Measurements from ENCODE around the gene DERA.
"Not testable (repeated sequence)": the region's sequence is repeated elsewhere in the genome, so short reads cannot be mapped to it uniquely, and the experiment has no call there.

The DERA gene

DNA sequence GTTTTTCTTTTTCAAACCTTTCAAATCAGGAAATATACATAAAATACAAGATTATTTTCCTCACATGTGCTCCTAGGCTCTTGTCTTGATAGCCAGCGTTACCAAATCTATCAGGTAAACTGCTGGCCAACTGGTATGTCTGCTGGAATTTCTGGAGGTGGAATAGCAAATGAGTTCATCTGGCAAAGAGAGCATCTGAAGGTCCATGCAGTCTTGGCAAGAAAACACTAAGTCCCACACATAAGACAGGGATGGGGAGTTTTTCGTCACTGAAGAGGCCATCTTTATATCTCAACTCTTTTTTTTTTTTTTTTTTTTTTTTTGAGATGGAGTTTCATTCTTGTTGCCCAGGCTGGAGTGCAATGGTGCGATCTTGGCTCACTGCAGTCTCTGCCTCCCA, 60.1 kb downstream of the DERA start:
- DNase-seq = no peak

DNA sequence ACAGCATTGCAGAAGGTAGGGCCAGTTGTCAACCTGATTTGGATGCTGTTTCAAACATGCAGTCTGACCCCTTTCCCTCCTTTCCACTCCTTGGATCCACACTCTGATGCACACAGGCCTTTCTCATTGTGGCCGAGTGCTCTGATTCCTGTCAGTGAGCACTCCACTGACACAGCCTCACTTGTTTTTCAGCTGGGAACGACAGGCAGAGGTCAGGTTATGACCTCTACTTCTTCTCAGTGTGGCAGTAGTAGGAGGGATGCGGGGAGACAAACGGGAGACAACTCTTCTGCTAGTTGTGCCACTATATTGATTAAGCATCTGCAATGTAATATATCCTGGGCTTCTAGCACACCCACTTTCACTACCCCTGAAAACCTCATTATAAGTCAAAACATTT, 61.8 kb downstream of the DERA start:
- DNase-seq = no peak

- no peak for DNase-seq
Observed at GRCh38 chr12:15977999-15978951, 67.1 kb downstream of the DERA start.

- DNase-seq = no peak
Observed at GRCh38 chr12:15979096-15980092, 68.3 kb downstream of the DERA start.

DNA sequence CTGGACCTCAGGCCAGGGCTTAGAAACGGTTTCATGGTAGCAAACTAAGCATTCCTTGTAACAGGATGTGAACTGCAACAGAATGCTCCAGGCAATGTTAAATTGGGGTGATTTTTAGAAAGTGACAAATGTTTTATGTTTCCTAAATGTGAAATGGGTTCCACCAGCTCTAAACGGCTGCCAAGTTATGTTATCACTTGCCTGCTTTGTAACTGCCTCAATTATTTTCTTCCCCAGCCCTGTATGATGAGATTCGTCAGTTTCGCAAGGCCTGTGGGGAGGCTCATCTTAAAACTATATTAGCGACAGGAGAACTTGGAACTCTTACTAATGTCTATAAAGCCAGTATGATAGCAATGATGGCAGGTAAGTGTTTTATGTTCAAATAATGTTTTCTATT, 70.9 kb downstream of the DERA start:
- DNase-seq = no peak

DNA sequence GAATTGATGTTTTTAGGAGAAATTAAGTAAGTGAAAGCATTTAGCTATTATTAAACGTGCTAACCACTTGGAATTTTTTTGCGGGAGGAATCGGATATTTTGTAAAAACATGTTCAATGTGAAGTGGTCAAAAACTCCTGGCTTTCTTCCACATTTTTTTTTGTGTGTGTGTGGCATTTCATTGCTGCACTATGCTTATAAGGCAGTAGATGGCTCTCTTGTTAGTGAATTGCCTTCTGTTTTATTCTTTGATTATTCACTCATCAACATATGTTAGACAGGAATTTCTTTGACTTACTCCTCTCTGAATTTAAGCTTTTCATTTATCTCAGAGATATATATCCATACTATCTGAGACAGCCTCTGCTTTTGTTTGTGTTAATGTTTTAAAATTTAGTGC, 71.3 kb downstream of the DERA start:
- no peak for DNase-seq

DNA sequence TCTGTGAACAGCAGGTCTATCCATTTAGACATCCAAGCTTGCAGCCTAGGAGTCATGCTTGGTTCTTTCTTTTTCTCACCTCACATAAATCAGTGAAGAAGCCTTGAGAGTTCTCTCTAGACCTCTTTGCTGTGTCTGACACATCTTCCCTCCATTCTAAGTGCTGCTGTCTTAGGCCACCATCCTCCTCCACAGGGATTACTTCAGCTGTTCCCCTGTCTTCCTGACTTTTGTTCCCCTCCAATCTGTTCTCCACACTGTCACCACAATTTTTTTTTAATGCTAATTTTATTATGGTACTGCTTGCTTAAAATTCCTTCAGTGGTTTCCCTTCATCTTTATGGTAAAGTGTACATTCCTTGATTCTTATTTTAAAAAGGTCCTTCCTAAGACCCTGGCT, 71.8 kb downstream of the DERA start:
- no peak for DNase-seq

DNA sequence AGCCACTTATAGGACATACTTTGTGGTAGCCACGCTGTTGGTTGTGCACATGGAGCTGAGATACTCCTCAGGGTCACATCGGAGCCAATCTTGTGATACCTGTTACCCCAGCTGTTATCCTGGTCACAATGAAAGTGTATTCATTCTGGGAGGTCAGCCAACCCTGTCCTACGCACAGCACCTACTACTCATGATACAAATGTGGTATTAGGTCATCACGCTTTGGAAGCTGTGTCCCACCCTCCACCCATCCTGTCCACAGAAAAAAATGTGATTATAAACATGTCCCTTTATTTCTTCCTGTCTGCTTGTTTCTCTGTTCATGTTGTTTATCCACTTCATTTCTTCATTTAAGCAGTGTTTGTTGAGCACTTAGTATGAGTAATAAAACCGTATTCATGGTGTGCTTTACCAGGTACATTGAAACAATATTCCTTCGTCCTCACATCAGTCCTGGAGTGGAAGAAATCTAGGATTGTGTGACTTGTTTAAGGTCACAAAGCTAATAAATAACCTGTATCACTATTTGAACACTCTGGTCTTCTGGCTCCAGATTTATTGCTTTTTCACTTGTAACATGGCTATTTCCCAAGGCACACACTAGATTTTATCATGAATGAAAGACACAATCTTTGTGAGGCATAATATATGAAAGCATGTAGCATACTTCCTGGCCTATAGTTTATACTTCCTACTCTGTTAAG, 73.1 kb downstream of the DERA start:
- no peak for DNase-seq

GRCh38 chr12:15984963-15985362, 73.8 kb downstream of the DERA start:
- DNase-seq = no peak

DNA sequence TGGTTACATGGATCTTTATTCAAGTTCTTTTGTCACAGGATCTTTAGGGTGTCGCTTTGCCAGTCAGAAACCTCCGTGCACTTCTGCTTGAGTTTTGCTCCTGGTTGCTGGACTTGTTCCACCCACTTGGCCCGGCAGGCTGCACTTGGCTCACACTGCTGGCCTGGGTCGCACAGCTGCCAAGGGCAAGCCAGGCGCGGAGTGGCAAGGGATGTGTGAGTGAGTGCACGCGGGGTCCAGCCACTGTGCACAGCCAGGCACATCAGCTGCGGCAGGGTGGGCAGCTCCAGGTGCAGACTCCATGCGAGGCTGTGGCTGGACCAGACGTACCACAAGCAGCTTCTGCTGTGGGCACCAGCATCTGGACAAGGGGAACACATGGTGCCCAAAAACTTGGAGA, 76.6 kb downstream of the DERA start:
- DNase-seq = no peak

DNA sequence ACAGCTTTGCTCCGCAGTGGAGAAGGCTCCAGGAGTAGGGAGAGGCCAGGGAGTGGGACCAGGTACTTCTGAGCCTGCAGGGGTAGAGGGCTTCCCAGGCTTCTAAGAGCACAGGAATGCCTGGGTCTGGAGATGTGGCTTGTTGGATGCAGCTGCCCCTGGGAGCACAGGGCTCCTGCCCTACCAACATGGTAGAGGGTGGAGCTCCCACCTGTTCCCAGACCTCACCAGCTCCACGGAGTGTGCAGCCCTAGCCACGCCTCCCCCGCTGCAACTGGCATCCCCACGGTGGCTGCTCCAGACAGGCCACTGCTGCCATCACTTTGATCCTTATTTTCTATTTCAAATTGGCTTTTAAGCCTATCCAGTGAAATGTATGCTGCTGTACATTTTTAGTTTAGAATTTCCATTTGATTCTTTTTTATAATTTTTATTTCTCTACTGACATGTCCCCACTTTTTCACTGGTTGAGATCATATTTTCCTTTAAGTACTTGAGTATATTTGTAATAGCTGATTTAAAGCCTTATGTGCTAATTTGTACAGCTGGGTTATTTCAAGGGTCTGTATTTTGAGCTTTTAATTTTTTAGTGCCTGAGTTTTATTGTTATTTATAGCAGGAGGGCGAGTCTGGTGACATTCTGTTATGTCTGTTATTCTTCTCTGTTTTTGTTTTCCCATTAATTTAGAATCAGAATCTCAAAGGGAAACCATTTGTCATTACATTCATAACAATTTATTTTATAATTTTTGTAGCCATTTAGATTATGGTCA, 78.0 kb downstream of the DERA start:
- no peak for DNase-seq

- DNase-seq = no peak
Observed at GRCh38 chr12:15995801-15996200, 84.7 kb downstream of the DERA start.

GRCh38 chr12:15996254-15996653, 85.1 kb downstream of the DERA start:
- DNase-seq = no peak

DNA sequence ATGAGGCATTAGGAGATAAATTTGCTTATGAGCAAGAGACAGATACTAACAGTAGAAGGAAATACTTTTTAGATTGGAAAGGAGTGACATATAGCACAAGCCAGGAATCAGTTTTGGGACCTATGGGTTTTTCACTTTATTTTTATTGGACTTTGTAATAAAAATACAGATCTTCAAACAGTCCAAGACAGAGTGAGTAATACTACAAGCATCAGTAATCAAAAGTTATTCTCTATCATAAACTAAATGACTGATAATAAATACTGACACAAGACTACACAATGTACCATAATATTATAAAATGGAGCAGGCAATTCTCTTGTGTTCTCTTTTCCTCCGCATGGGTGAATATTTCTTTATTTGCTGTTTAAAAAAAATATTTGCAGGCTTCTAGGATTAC, 85.8 kb downstream of the DERA start:
- no peak for DNase-seq

GRCh38 chr12:15997910-15998309, 86.8 kb downstream of the DERA start:
- DNase-seq = no peak

DNA sequence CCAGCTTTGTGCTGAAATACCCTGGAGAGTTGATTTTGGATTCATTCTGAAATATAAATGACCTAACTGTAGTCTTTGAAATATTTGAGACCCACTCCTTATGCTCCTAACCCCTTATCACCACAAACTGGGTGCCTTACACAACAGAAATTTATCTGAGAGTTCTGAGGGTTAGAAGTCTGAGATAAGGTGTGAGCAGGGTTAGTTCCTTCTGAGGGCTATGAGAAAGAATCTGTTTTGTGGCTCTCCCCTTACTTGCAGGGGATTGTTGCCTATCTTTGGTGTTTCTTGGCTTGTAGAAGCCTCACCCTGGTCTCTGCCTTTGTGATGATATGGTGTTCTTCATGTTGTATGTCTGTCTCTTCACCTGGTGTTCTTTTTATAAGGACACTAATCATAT, 91.7 kb downstream of the DERA start:
- no peak for DNase-seq

GRCh38 chr12:16003460-16003859, 92.3 kb downstream of the DERA start:
- DNase-seq = no peak

DNA sequence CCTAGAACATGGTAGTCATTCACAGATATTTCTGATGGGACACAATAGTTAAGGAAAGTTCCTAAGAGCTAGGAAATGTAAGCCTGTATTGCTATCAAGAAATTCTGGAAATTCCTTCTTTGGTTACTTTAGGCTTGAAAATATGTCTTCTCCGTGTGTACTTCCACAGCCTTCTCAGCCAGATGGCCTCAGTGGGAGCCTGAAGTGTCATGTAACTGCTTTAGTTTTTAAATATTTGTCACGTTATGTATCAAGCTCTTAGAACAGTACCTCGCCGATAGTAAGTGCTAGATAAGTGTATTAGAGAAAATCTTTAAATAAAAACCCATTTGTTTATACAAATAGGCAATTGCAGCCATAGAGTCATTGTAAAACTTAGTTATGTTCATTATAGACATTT, 95.6 kb downstream of the DERA start:
- no peak for DNase-seq

DNA sequence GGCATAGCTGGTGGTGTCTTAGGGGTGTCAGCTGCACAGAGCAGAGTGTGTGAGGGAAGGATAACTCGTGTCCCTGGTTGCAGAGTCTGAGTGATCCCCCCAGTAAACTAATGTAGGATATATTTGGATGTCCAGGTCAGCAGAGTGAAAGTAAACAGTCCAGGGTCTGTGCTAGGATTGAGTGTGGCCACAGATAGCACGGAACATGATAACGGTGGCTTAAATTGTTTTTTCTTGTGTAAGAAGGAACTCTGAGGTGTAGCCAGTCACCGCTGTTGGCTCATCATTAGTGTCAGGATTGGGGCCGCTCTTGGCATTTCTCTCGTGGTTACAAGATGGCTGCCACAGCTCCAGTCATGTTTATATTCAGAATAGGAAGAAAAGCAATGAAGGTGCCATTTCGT, 97.3 kb downstream of the DERA start:
- DNase-seq = no peak

GRCh38 chr12:16012117-16012516, 101.0 kb downstream of the DERA start:
- DNase-seq = no peak

DNA sequence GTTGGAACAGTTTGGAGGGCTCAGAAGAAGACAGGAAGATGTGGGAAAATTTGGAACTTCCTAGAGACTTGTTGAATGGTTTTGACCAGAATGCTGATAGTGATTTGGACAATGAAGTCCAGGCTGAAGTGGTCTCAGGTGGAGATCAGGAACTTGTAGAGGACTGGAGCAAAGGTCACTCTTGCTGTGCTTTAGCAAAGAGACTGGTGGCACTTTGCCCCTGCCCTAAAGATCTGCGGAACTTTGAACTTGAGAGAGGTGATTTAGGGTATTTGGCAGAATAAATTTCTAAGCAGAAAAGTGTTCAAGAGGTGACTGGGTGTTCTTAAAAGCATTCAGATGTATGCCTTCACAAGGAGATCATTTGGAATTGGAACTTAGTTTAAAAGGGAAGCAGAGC, 102.6 kb downstream of the DERA start:
- not testable (repeated sequence) for DNase-seq

GRCh38 chr12:16014394-16014793, 103.3 kb downstream of the DERA start:
- DNase-seq = not testable (repeated sequence)

Measured in activated gamma-delta T cell (primary cell).